OCI-LY7 (cell line): ENCODE measurements around the gene TSPAN9. TPM values are rescaled to one million over a fixed set of nuclear protein-coding genes. Genes with fewer than 3 reads are reported as not detected.

Source experiments
- BruUV-seq: library from RNA; stranded (reverse); fragments of 400-500 nt; replicated peaks from 2 replicates; lab custom pipeline; 2021; lab: Mats Ljungman, UMichigan
- CTCF ChIA-PET: fragments of 300-600 bp; sonication (Branson Sonifier 250); formaldehyde crosslinking; loops from one replicate; lab custom pipeline; 2022; ENCODE audit warnings: antibody characterized with exemption; ENCODE audit not compliant: unreplicated experiment; lab: Charles Lee
- POLR2A ChIA-PET: fragments of 300-600 bp; sonication (Branson Sonifier 250); formaldehyde crosslinking; loops from one replicate; lab custom pipeline; 2022; ENCODE audit warnings: antibody characterized with exemption; lab: Charles Lee
- DNase-seq: peaks from one replicate; pipeline ENCODE4 v3.0.0-alpha.2; 2015; ENCODE audit warnings: low spot score
- H2AFZ ChIP-seq: fragments of 200-600 bp; sonication (generic), shearing (Covaris generic); 2 replicates; pipeline ENCODE4 v1.6.1; 2014; ENCODE audit warnings: mild to moderate bottlenecking, antibody characterized with exemption, low read length, moderate library complexity
- H3K27ac ChIP-seq: fragments of 200-600 bp; sonication (generic); 2 replicates; pipeline ENCODE4 v1.5.1; 2014; ENCODE audit warnings: mixed run types, low read depth, mild to moderate bottlenecking, moderate library complexity, low read length, inconsistent platforms; ENCODE audit not compliant: poor library complexity, severe bottlenecking
- H3K36me3 ChIP-seq: fragments of 200-600 bp; sonication (generic); 2 replicates; pipeline ENCODE4 v1.6.1; 2014; ENCODE audit warnings: mild to moderate bottlenecking, antibody characterized with exemption, low read length, moderate library complexity, mixed read lengths; ENCODE audit not compliant: insufficient read depth
- H3K4me1 ChIP-seq: fragments of 200-600 bp; sonication (generic); 2 replicates; pipeline ENCODE4 v1.5.1; 2014; ENCODE audit warnings: mild to moderate bottlenecking, low read length; ENCODE audit not compliant: insufficient read depth, poor library complexity, severe bottlenecking
- H3K4me2 ChIP-seq: fragments of 200-600 bp; sonication (generic); 2 replicates; pipeline ENCODE4 v1.6.1; 2014; ENCODE audit warnings: mild to moderate bottlenecking, low read length
- H3K4me3 ChIP-seq: fragments of 200-600 bp; sonication (generic); 2 replicates; pipeline ENCODE4 v1.5.1; 2014; ENCODE audit warnings: mild to moderate bottlenecking, low read depth, low read length; ENCODE audit not compliant: poor library complexity, severe bottlenecking
- H3K79me2 ChIP-seq: fragments of 200-600 bp; sonication (generic); 2 replicates; pipeline ENCODE4 v1.6.1; 2016; ENCODE audit warnings: low read depth, mild to moderate bottlenecking, low read length, moderate library complexity, mixed read lengths; ENCODE audit not compliant: insufficient read depth
- H3K9me2 ChIP-seq: fragments of 200-600 bp; sonication (generic); 2 replicates; pipeline ENCODE4 v1.6.1; 2016; ENCODE audit warnings: mild to moderate bottlenecking, low read length, mixed read lengths; ENCODE audit not compliant: insufficient read depth
- H3K9me3 ChIP-seq: fragments of 200-600 bp; sonication (generic); 2 replicates; pipeline ENCODE4 v1.6.1; 2014; ENCODE audit warnings: mild to moderate bottlenecking, mixed run types, low read length, mixed read lengths
- H4K20me1 ChIP-seq: fragments of 200-600 bp; sonication (generic); 2 replicates; pipeline ENCODE4 v1.6.1; 2014; ENCODE audit warnings: mild to moderate bottlenecking, antibody characterized with exemption, low read length, moderate library complexity, mixed read lengths; ENCODE audit not compliant: insufficient read depth
- EZH2phosphoT487 ChIP-seq: fragments of 200-600 bp; sonication (generic); IDR thresholded peaks from 2 replicates; pipeline ENCODE4 v1.6.1; 2018; ENCODE audit warnings: low read depth, borderline replicate concordance, mild to moderate bottlenecking, mixed run types, antibody characterized with exemption, low read length, moderate library complexity, mixed read lengths
- intact Hi-C: fragments of 100-400 bp; cut with micrococcal nuclease; formaldehyde crosslinking; loops from one replicate; pipeline ENCODE4 v1.10.0; 2022; ENCODE audit not compliant: unreplicated experiment
- total RNA-seq, 2 experiments: library from RNA; depleted of rRNA in 1 of 2; stranded (reverse); fragments of >200 nt in 1 of 2; shearing (Covaris generic) in 1 of 2; gene quantifications; 2 replicates each; pipeline ENCODE4 v1.2.3, GENCODE V29; 2014 to 2022
- TF ChIP-seq, protein P1 (sequence below): fragments of 200-600 bp; sonication (generic); conservative IDR thresholded peaks from 2 replicates; pipeline ENCODE4 v1.5.1; 2014; ENCODE audit warnings: mild to moderate bottlenecking, antibody characterized with exemption, low read length, moderate library complexity, mixed read lengths

The TSPAN9 gene
- total RNA-seq, 2 experiments from 2014 or later, result 0.50 to 0.74 TPM

GRCh38 chr12:3196488-3196887 lies 119.3 kb downstream of the TSPAN9 start:
- POLR2A ChIA-PET, result interaction anchor here (0.7 kb wide), 1 partner anchor 10 kb away, joined by 3 read pairs; no protein-coding TSS in a partner anchor
- Histone ChIP-seq H3K79me2 (no peaks in the 10 kb centered on the region), H4K20me1 (no peaks in the 10 kb centered on the region), H3K27ac (no peak overlapping the region), H2AFZ (no peak overlapping the region), H3K4me2 (no peak overlapping the region), H3K9me2 (no peaks in the 10 kb centered on the region), H3K9me3 (no peaks in the 10 kb centered on the region), H3K4me3 (no peak overlapping the region), H3K4me1 (no peaks in the 10 kb centered on the region), H3K36me3 (no peaks in the 10 kb centered on the region)
- BruUV-seq, result no TSS peak
- intact Hi-C loops, result no loop called here
- no peak for TF ChIP-seq EZH2phosphoT487
- TF ChIP-seq, protein P1, sequence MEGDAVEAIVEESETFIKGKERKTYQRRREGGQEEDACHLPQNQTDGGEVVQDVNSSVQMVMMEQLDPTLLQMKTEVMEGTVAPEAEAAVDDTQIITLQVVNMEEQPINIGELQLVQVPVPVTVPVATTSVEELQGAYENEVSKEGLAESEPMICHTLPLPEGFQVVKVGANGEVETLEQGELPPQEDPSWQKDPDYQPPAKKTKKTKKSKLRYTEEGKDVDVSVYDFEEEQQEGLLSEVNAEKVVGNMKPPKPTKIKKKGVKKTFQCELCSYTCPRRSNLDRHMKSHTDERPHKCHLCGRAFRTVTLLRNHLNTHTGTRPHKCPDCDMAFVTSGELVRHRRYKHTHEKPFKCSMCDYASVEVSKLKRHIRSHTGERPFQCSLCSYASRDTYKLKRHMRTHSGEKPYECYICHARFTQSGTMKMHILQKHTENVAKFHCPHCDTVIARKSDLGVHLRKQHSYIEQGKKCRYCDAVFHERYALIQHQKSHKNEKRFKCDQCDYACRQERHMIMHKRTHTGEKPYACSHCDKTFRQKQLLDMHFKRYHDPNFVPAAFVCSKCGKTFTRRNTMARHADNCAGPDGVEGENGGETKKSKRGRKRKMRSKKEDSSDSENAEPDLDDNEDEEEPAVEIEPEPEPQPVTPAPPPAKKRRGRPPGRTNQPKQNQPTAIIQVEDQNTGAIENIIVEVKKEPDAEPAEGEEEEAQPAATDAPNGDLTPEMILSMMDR, result no peak
- no peak for DNase-seq
- CTCF ChIA-PET, result no interaction called here

GRCh38 chr12:3197131-3197818 lies 120.1 kb downstream of the TSPAN9 start:
- no peak for DNase-seq
- Histone ChIP-seq H4K20me1 (no peaks in the 10 kb centered on the region), H3K9me2 (no peaks in the 10 kb centered on the region), H3K4me1 (no peaks in the 10 kb centered on the region), H3K79me2 (no peaks in the 10 kb centered on the region), H3K9me3 (no peaks in the 10 kb centered on the region), H3K4me3 (no peak overlapping the region), H3K27ac (no peak overlapping the region), H3K4me2 (no peak overlapping the region), H2AFZ (no peak overlapping the region), H3K36me3 (no peaks in the 10 kb centered on the region)
- CTCF ChIA-PET, result no interaction called here
- TF ChIP-seq, protein P1, result no peak
- no peak for TF ChIP-seq EZH2phosphoT487
- BruUV-seq, result no TSS peak
- intact Hi-C loops, result no loop called here
- POLR2A ChIA-PET, result interaction anchor here (0.7 kb wide), 1 partner anchor 9 kb away, joined by 3 read pairs; no protein-coding TSS in a partner anchor

DNA sequence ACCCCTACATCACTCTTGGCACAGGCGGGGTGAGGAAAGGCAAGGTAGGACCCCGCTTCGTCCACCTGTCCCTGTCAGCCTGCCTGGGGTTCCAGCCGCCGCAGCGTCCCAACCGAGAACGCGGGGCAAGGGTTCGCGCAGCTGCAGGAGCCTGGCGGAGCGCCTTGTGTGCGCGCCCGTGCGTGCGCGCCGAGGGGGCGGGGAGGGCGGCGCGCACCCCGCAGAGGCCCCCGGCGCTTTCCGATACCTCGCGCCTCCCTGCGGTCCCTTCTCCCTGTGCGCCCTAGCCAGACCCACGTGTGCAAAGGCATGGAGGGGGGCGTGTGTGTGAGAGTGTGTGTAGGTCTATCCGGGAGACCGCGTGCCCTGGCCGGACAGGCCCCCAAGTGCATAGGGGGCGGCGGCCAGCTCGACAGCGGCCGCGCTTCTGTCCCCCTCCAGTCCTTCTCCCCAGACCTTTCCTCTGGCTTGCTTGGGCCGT lies 122.4 kb downstream of the TSPAN9 start:
- DNase-seq, result no peak
- H3K4me1 ChIP-seq, result no peaks in the 10 kb centered on the region
- no peak overlapping the region for H2AFZ ChIP-seq
- intact Hi-C loops, result loop anchor here (5.0 kb wide), 1 partner anchor 127 kb away; no protein-coding TSS in a partner anchor
- no peak overlapping the region for H3K4me2 ChIP-seq
- ChIA-PET CTCF (no interaction called here), POLR2A (no interaction called here)
- H3K4me3 ChIP-seq, result no peak overlapping the region
- H3K9me3 ChIP-seq, result no peaks in the 10 kb centered on the region
- H3K27ac ChIP-seq, result no peak overlapping the region
- H4K20me1 ChIP-seq, result no peaks in the 10 kb centered on the region
- no peaks in the 10 kb centered on the region for H3K36me3 ChIP-seq
- no TSS peak for BruUV-seq
- TF ChIP-seq EZH2phosphoT487, result no peak
- TF ChIP-seq, protein P1, result no peak
- H3K9me2 ChIP-seq, result no peaks in the 10 kb centered on the region
- H3K79me2 ChIP-seq, result no peaks in the 10 kb centered on the region
